Liver (tissue), 9 donors: ENCODE data around the gene RAPGEF4. TPM values are rescaled to one million over a fixed set of nuclear protein-coding genes. Genes with fewer than 3 reads are reported as not detected.

ENCODE experiments used
- DNase-seq: peaks from one replicate; pipeline ENCODE4 v3.0.0-alpha.2; 2017; ENCODE audit warnings: low spot score
- H3K27ac ChIP-seq, 2 donors: one replicate each; pipeline ENCODE4 v1.7.0; 2013; ENCODE audit warnings: inconsistent platforms in 2 of 2, low read length in 2 of 2, control low read depth in 1 of 2, low read depth in 1 of 2, mild to moderate bottlenecking in 1 of 2
- H3K27me3 ChIP-seq, 4 donors: one replicate each; pipeline versions ENCODE4 v1.6.1 to v1.7.0; 2013; ENCODE audit warnings: low read length in 3 of 4, inconsistent platforms in 1 of 4, mild to moderate bottlenecking in 1 of 4, moderate library complexity in 1 of 4; ENCODE audit not compliant: control insufficient read depth in 4 of 4, insufficient read depth in 4 of 4
- H3K36me3 ChIP-seq, 4 donors: one replicate each; pipeline versions ENCODE4 v1.6.1 to v1.7.0; 2013; ENCODE audit warnings: low read length in 3 of 4, mild to moderate bottlenecking in 3 of 4, low read depth in 1 of 4, moderate library complexity in 1 of 4; ENCODE audit not compliant: control insufficient read depth in 4 of 4, insufficient read depth in 3 of 4
- H3K4me1 ChIP-seq, 4 donors: one replicate each; pipeline versions ENCODE4 v1.6.1 to v1.7.0; 2013; ENCODE audit warnings: low read length in 3 of 4, mild to moderate bottlenecking in 3 of 4, moderate library complexity in 1 of 4; ENCODE audit not compliant: control insufficient read depth in 4 of 4, insufficient read depth in 4 of 4
- H3K4me3 ChIP-seq, 3 donors: one replicate each; pipeline versions ENCODE4 v1.6.1 to v1.7.0; 2013; ENCODE audit warnings: low read length in 3 of 3, control low read depth in 1 of 3, low read depth in 1 of 3, mild to moderate bottlenecking in 1 of 3
- H3K9ac ChIP-seq, 2 donors: one replicate each; pipeline ENCODE4 v1.7.0; 2013; ENCODE audit warnings: low read length in 2 of 2, mild to moderate bottlenecking in 2 of 2, moderate library complexity in 2 of 2, control low read depth in 1 of 2, low read depth in 1 of 2
- H3K9me3 ChIP-seq, 4 donors: one replicate each; pipeline versions ENCODE4 v1.6.1 to v1.7.0; 2013; ENCODE audit warnings: low read length in 3 of 4; ENCODE audit not compliant: control insufficient read depth in 4 of 4
- ATF3 ChIP-seq: IDR thresholded peaks from 2 replicates; pipeline ENCODE4 v1.6.1; 2016; ENCODE audit warnings: antibody characterized with exemption
- CTCF ChIP-seq: fragments of 150-350 bp; IDR thresholded peaks from 2 replicates; pipeline ENCODE4 v1.5.1; 2017; ENCODE audit warnings: improper control_type of control experiment, low read depth, low read length; ENCODE audit not compliant: missing input control
- EGR1 ChIP-seq, 2 donors: IDR thresholded peaks; 2 replicates each; pipeline ENCODE4 v1.6.1; 2016 to 2018; ENCODE audit warnings: antibody characterized with exemption in 2 of 2, low read depth in 2 of 2
- FOXA1 ChIP-seq: IDR thresholded peaks from 2 replicates; pipeline ENCODE4 v1.6.1; 2016; ENCODE audit warnings: antibody characterized with exemption
- FOXA2 ChIP-seq: IDR thresholded peaks from 2 replicates; pipeline ENCODE4 v1.6.1; 2016; ENCODE audit warnings: antibody characterized with exemption
- GABPA ChIP-seq, 2 donors: IDR thresholded peaks in 1 of 2; conservative IDR thresholded peaks in 1 of 2; 2 replicates each; pipeline ENCODE4 v1.6.1; 2016; ENCODE audit warnings: antibody characterized with exemption in 2 of 2, mild to moderate bottlenecking in 1 of 2, moderate library complexity in 1 of 2
- HNF4A ChIP-seq, 2 donors: conservative IDR thresholded peaks; 2 replicates each; pipeline ENCODE4 v1.6.1; 2016; ENCODE audit warnings: antibody characterized with exemption in 2 of 2, mild to moderate bottlenecking in 2 of 2
- HNF4G ChIP-seq: IDR thresholded peaks from 2 replicates; pipeline ENCODE4 v1.6.1; 2016; ENCODE audit warnings: antibody characterized with exemption
- JUND ChIP-seq, 2 donors: IDR thresholded peaks; 2 replicates each; pipeline ENCODE4 v1.6.1; 2016; ENCODE audit warnings: antibody characterized with exemption in 2 of 2
- MAX ChIP-seq: IDR thresholded peaks from 2 replicates; pipeline ENCODE4 v1.6.1; 2016; ENCODE audit warnings: antibody characterized with exemption
- NR2F2 ChIP-seq: IDR thresholded peaks from 2 replicates; pipeline ENCODE4 v1.6.1; 2016; ENCODE audit warnings: antibody characterized with exemption
- RAD21 ChIP-seq, 2 donors: IDR thresholded peaks; 2 replicates each; pipeline ENCODE4 v1.6.1; 2016; ENCODE audit warnings: antibody characterized with exemption in 2 of 2, mild to moderate bottlenecking in 2 of 2
- REST ChIP-seq: IDR thresholded peaks from 2 replicates; pipeline ENCODE4 v1.6.1; 2016; ENCODE audit warnings: antibody characterized with exemption, mild to moderate bottlenecking
- RXRA ChIP-seq, 2 donors: IDR thresholded peaks; 2 replicates each; pipeline ENCODE4 v1.6.1; 2017 to 2018; ENCODE audit warnings: antibody characterized with exemption in 2 of 2, mild to moderate bottlenecking in 1 of 2
- SP1 ChIP-seq: IDR thresholded peaks from 2 replicates; pipeline ENCODE4 v1.6.1; 2018; ENCODE audit warnings: antibody characterized with exemption, mild to moderate bottlenecking
- TAF1 ChIP-seq: conservative IDR thresholded peaks from 2 replicates; pipeline ENCODE4 v1.6.1; 2016; ENCODE audit warnings: antibody characterized with exemption, mild to moderate bottlenecking
- YY1 ChIP-seq: IDR thresholded peaks from 2 replicates; pipeline ENCODE4 v1.6.1; 2016; ENCODE audit warnings: antibody characterized with exemption, mild to moderate bottlenecking
- WGBS: extraction: QIAGEN DNeasy Blood & Tissue Kit; methylation state at CpG from one replicate; pipeline ENCODE4 v1.1.7; 2013; 5-methylcytosine and 5-hydroxymethylcytosine counted together
- polyA plus RNA-seq, 2 donors: library from polyadenylated mRNA; stranded (reverse) in 1 of 2; unstranded in 1 of 2; fragments of 200-250 nt in 1 of 2; fragments of >200 nt in 1 of 2; fragmentation: Nextera tagmentation in 1 of 2; extraction: Ambion mirVana in 1 of 2; gene quantifications; one replicate each; pipeline versions ENCODE4 v1.2.1 to v1.2.3, GENCODE V29; 2013 to 2015
- total RNA-seq, 2 donors: library from RNA; depleted of rRNA; stranded (reverse); fragments of >200 nt; gene quantifications; one replicate each; pipeline ENCODE4 v1.2.3, GENCODE V29; 2014
- TF ChIP-seq, protein P1 (sequence below): IDR thresholded peaks from 2 replicates; pipeline ENCODE4 v1.6.1; 2016; ENCODE audit warnings: antibody characterized with exemption
- donor health status: healthy.
- donor health status: healthy.
- donor health status: healthy.
- donor health status: healthy.
- donor health status: healthy.

RAPGEF4 gene
- total and polyA plus RNA-seq, 4 donors, result 1.5 to 18.2 (median 8.3) TPM

DNA sequence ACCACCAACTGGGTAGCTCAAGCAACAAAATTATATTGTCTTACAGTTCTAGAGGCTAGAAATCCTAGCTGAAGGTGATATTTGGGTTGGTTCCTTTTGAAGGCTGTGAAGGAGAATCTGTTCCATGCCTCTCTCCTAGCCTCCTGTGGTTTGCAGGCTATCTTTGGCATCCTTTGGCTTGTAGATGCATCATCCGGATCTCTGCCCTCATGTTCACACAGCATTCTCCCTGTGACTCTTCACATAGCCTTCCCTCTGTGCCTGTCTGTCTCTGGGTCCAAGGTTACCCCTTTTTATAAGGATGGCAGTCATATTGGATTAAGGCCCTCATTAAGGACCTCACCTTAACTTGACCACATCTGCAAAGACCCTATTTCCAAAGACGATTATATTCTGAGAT is 261.4 kb downstream of the RAPGEF4 start:
- Histone ChIP-seq H3K27me3 (no peaks in the 10 kb centered on the region), H3K9ac (no peak overlapping the region), H3K27ac (no peak overlapping the region), H3K4me1 (peaks cover 0 to 4% (median 0%) of the 10 kb centered on the region in 4 donors), H3K4me3 (no peak overlapping the region), H3K9me3 (no peaks in the 10 kb centered on the region), H3K36me3 (peaks cover 2 to 23% (median 4%) of the 10 kb centered on the region in 4 donors)
- DNase-seq, result no peak
- no peak for TF ChIP-seq NR2F2
- TF ChIP-seq, protein P1, sequence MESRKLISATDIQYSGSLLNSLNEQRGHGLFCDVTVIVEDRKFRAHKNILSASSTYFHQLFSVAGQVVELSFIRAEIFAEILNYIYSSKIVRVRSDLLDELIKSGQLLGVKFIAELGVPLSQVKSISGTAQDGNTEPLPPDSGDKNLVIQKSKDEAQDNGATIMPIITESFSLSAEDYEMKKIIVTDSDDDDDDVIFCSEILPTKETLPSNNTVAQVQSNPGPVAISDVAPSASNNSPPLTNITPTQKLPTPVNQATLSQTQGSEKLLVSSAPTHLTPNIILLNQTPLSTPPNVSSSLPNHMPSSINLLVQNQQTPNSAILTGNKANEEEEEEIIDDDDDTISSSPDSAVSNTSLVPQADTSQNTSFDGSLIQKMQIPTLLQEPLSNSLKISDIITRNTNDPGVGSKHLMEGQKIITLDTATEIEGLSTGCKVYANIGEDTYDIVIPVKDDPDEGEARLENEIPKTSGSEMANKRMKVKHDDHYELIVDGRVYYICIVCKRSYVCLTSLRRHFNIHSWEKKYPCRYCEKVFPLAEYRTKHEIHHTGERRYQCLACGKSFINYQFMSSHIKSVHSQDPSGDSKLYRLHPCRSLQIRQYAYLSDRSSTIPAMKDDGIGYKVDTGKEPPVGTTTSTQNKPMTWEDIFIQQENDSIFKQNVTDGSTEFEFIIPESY, result no peak
- no peak for TF ChIP-seq RAD21 (IDR thresholded peaks at IDR 0.05)
- TF ChIP-seq GABPA (IDR thresholded peaks at IDR 0.05 in 1 of 2, conservative IDR thresholded peaks at IDR 0.05 in 1 of 2), result no peak
- TF ChIP-seq EGR1 (IDR thresholded peaks at IDR 0.05; ENCODE audit: low read depth in 2 of 2), result no peak
- no peak for TF ChIP-seq FOXA2
- no peak for TF ChIP-seq TAF1
- TF ChIP-seq RXRA (IDR thresholded peaks at IDR 0.05), result no peak
- TF ChIP-seq YY1, result no peak
- TF ChIP-seq SP1, result no peak
- no peak for TF ChIP-seq HNF4G
- TF ChIP-seq FOXA1, result no peak
- no peak for TF ChIP-seq CTCF
- TF ChIP-seq JUND (IDR thresholded peaks at IDR 0.05), result no peak
- no peak for TF ChIP-seq HNF4A (conservative IDR thresholded peaks at IDR 0.05)
- TF ChIP-seq ATF3, result no peak
- TF ChIP-seq REST, result no peak
- TF ChIP-seq MAX, result no peak
- 96% methylated on average over 2 of the region's 2 CpGs for WGBS
